ENCODE measurements around the gene DGKD. TPM values are rescaled to one million over a fixed set of nuclear protein-coding genes. Genes with fewer than 3 reads are reported as not detected.

DGKD gene
- total RNA-seq, 1 experiment from 2014 or later, result 41.4 TPM

- Mint-ChIP-seq H3K36me3 (peaks cover 19% of the 10 kb centered on the region), H3K27me3 (ENCODE audit: low read depth) (no peaks in the 10 kb centered on the region), H3K4me1 (no peaks in the 10 kb centered on the region), H3K4me3 (no peak overlapping the region), H3K27ac (no peak overlapping the region), H3K9me3 (peaks cover 8% of the 10 kb centered on the region)
- TF ChIP-seq TP53 (CRISPR knock-in tag; IDR thresholded peaks at IDR 0.05) (no peak), GABPB1 (CRISPR knock-in tag; IDR thresholded peaks at IDR 0.05) (no peak), OVOL2 (CRISPR knock-in tag; IDR thresholded peaks at IDR 0.05; ENCODE audit: borderline replicate concordance) (no peak), CTCF (IDR thresholded peaks at IDR 0.05) (no peak), EMX1 (CRISPR knock-in tag; IDR thresholded peaks at IDR 0.05) (no peak), FOXP1 (CRISPR knock-in tag; IDR thresholded peaks at IDR 0.05; ENCODE audit: borderline replicate concordance) (no peak), MYBL2 (CRISPR knock-in tag; IDR thresholded peaks at IDR 0.05) (no peak), SP1 (CRISPR knock-in tag; conservative IDR thresholded peaks at IDR 0.05) (no peak), ELF4 (CRISPR knock-in tag; IDR thresholded peaks at IDR 0.05; ENCODE audit: low read depth) (no peak), GRHL2 (CRISPR knock-in tag; IDR thresholded peaks at IDR 0.05; ENCODE audit: insufficient replicate concordance, severe bottlenecking) (no peak), CREB1 (CRISPR knock-in tag; IDR thresholded peaks at IDR 0.05) (no peak), CREM (CRISPR knock-in tag; IDR thresholded peaks at IDR 0.05) (no peak), ZNF671 (CRISPR knock-in tag; IDR thresholded peaks at IDR 0.05) (no peak)
- TF ChIP-seq, protein P1, sequence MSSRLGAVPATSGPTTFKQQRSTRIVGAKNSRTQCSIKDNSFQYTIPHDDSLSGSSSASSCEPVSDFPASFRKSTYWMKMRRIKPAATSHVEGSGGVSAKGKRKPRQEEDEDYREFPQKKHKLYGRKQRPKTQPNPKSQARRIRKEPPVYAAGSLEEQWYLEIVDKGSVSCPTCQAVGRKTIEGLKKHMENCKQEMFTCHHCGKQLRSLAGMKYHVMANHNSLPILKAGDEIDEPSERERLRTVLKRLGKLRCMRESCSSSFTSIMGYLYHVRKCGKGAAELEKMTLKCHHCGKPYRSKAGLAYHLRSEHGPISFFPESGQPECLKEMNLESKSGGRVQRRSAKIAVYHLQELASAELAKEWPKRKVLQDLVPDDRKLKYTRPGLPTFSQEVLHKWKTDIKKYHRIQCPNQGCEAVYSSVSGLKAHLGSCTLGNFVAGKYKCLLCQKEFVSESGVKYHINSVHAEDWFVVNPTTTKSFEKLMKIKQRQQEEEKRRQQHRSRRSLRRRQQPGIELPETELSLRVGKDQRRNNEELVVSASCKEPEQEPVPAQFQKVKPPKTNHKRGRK (CRISPR knock-in tag; IDR thresholded peaks at IDR 0.05; ENCODE audit: borderline replicate concordance), result no peak
- TF ChIP-seq, protein P2, sequence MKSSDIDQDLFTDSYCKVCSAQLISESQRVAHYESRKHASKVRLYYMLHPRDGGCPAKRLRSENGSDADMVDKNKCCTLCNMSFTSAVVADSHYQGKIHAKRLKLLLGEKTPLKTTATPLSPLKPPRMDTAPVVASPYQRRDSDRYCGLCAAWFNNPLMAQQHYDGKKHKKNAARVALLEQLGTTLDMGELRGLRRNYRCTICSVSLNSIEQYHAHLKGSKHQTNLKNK (CRISPR knock-in tag; IDR thresholded peaks at IDR 0.05), result no peak
- TF ChIP-seq, protein P3, sequence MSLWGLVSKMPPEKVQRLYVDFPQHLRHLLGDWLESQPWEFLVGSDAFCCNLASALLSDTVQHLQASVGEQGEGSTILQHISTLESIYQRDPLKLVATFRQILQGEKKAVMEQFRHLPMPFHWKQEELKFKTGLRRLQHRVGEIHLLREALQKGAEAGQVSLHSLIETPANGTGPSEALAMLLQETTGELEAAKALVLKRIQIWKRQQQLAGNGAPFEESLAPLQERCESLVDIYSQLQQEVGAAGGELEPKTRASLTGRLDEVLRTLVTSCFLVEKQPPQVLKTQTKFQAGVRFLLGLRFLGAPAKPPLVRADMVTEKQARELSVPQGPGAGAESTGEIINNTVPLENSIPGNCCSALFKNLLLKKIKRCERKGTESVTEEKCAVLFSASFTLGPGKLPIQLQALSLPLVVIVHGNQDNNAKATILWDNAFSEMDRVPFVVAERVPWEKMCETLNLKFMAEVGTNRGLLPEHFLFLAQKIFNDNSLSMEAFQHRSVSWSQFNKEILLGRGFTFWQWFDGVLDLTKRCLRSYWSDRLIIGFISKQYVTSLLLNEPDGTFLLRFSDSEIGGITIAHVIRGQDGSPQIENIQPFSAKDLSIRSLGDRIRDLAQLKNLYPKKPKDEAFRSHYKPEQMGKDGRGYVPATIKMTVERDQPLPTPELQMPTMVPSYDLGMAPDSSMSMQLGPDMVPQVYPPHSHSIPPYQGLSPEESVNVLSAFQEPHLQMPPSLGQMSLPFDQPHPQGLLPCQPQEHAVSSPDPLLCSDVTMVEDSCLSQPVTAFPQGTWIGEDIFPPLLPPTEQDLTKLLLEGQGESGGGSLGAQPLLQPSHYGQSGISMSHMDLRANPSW (CRISPR knock-in tag; conservative IDR thresholded peaks at IDR 0.05; ENCODE audit: low read depth), result no peak
- ChIA-PET POLR2A (no interaction called here), CTCF (no interaction called here)
- DNase-seq (ENCODE audit: low spot score) (no peak), ATAC-seq (no peak)
Observed at GRCh38 chr2:233487748-233488345, 133.6 kb downstream of the DGKD start.

- CTCF ChIA-PET, result interaction anchor here (1.5 kb wide), 1 partner anchor 344 kb away, joined by 3 read pairs; no protein-coding TSS in a partner anchor
- POLR2A ChIA-PET, result no interaction called here
- ATAC-seq (no peak), DNase-seq (ENCODE audit: low spot score) (no peak)
- H3K9me3 Mint-ChIP-seq, result no peaks in the 10 kb centered on the region; the same call in 1 of the 2 replicates
- no peaks in the 10 kb centered on the region for H3K4me1 Mint-ChIP-seq
- no peak overlapping the region for H3K4me3 Mint-ChIP-seq
- no peaks in the 10 kb centered on the region for H3K27me3 Mint-ChIP-seq (ENCODE audit: low read depth)
- H3K27ac Mint-ChIP-seq, result no peak overlapping the region
- peaks cover 6% of the 10 kb centered on the region; the same call in 1 of the 2 replicates for H3K36me3 Mint-ChIP-seq
- TF ChIP-seq ZNF423 (CRISPR knock-in tag; IDR thresholded peaks at IDR 0.05), result no peak
- TF ChIP-seq ZSCAN18 (CRISPR knock-in tag; IDR thresholded peaks at IDR 0.05), result no peak
- TF ChIP-seq MAX (CRISPR knock-in tag; IDR thresholded peaks at IDR 0.05), result no peak
- no peak for TF ChIP-seq RORB (CRISPR knock-in tag; IDR thresholded peaks at IDR 0.05)
- no peak for TF ChIP-seq JUN (CRISPR knock-in tag; IDR thresholded peaks at IDR 0.05)
- TF ChIP-seq MLX (CRISPR knock-in tag; IDR thresholded peaks at IDR 0.05), result no peak
- TF ChIP-seq, protein P4, sequence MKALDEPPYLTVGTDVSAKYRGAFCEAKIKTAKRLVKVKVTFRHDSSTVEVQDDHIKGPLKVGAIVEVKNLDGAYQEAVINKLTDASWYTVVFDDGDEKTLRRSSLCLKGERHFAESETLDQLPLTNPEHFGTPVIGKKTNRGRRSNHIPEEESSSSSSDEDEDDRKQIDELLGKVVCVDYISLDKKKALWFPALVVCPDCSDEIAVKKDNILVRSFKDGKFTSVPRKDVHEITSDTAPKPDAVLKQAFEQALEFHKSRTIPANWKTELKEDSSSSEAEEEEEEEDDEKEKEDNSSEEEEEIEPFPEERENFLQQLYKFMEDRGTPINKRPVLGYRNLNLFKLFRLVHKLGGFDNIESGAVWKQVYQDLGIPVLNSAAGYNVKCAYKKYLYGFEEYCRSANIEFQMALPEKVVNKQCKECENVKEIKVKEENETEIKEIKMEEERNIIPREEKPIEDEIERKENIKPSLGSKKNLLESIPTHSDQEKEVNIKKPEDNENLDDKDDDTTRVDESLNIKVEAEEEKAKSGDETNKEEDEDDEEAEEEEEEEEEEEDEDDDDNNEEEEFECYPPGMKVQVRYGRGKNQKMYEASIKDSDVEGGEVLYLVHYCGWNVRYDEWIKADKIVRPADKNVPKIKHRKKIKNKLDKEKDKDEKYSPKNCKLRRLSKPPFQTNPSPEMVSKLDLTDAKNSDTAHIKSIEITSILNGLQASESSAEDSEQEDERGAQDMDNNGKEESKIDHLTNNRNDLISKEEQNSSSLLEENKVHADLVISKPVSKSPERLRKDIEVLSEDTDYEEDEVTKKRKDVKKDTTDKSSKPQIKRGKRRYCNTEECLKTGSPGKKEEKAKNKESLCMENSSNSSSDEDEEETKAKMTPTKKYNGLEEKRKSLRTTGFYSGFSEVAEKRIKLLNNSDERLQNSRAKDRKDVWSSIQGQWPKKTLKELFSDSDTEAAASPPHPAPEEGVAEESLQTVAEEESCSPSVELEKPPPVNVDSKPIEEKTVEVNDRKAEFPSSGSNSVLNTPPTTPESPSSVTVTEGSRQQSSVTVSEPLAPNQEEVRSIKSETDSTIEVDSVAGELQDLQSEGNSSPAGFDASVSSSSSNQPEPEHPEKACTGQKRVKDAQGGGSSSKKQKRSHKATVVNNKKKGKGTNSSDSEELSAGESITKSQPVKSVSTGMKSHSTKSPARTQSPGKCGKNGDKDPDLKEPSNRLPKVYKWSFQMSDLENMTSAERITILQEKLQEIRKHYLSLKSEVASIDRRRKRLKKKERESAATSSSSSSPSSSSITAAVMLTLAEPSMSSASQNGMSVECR (CRISPR knock-in tag; IDR thresholded peaks at IDR 0.05; ENCODE audit: borderline replicate concordance), result no peak
Observed at GRCh38 chr2:233489143-233489542, 134.8 kb downstream of the DGKD start.
